Measurements from ENCODE around the gene HBP1. TPM values are rescaled to one million over a fixed set of nuclear protein-coding genes. Genes with fewer than 3 reads are reported as not detected.

HBP1 gene
- total RNA-seq, 4 donors from 2014 or later = 70.6 to 172 (median 143) TPM

DNA sequence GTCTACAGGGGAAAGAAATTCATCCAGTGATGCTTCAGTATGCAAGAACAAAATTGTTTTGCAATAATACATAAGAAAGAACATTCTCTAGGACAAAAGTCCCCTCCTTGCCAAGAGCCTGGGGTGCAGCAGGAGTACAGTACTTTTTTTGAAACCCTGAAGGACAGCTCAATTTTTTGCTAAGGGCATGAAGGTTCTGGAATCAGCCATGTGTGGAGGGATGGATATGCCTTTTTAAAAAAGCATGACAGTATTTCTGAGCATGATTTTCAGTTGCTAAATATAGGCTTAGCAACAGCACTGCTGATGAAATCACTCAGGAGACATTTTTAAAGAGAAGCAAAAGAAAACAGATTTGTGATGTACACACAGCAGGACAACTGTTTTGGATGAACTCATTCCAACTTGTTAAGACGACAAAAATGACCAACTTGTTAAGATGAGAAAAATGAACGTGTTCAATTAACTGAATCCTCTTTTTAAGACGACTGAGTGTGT, 39.3 kb downstream of the HBP1 start:
- ATAC-seq (peak; percentile 67 to 79), DNase-seq (no peak)
- peaks cover 19 to 22% of the 10 kb centered on the region in 2 donors for H3K4me1 ChIP-seq
- TF ChIP-seq, protein P1, sequence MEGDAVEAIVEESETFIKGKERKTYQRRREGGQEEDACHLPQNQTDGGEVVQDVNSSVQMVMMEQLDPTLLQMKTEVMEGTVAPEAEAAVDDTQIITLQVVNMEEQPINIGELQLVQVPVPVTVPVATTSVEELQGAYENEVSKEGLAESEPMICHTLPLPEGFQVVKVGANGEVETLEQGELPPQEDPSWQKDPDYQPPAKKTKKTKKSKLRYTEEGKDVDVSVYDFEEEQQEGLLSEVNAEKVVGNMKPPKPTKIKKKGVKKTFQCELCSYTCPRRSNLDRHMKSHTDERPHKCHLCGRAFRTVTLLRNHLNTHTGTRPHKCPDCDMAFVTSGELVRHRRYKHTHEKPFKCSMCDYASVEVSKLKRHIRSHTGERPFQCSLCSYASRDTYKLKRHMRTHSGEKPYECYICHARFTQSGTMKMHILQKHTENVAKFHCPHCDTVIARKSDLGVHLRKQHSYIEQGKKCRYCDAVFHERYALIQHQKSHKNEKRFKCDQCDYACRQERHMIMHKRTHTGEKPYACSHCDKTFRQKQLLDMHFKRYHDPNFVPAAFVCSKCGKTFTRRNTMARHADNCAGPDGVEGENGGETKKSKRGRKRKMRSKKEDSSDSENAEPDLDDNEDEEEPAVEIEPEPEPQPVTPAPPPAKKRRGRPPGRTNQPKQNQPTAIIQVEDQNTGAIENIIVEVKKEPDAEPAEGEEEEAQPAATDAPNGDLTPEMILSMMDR (IDR thresholded peaks at IDR 0.05 in 4 of 5, conservative IDR thresholded peaks at IDR 0.05 in 1 of 5) = no peak
- TF ChIP-seq POLR2A (IDR thresholded peaks at IDR 0.05) = no peak
- in situ Hi-C loops (cut with MboI; ENCODE audit: low sequenced_read_pairs in 4 of 4) (loop anchor here in 1 of 4 donors (25.0 kb wide), 1 partner anchor 504 kb away; no protein-coding TSS in a partner anchor), intact Hi-C loops (cut with DNase I; ENCODE audit: low total_unique reads) (loop anchor here (5.0 to 10.0 kb wide), 2 partner anchors 69 to 357 kb away; partner anchors contain the start of genes COG5 and DUS4L)
- H3K27me3 ChIP-seq = no peaks in the 10 kb centered on the region
- no peak overlapping the region for H3K4me3 ChIP-seq
- H3K9me3 ChIP-seq = no peaks in the 10 kb centered on the region
- H3K27ac ChIP-seq = peak overlapping the region; percentile 72 to 78 (median 78)
- peaks cover 0 to 32% of the 10 kb centered on the region in 2 donors for H3K36me3 ChIP-seq

DNA sequence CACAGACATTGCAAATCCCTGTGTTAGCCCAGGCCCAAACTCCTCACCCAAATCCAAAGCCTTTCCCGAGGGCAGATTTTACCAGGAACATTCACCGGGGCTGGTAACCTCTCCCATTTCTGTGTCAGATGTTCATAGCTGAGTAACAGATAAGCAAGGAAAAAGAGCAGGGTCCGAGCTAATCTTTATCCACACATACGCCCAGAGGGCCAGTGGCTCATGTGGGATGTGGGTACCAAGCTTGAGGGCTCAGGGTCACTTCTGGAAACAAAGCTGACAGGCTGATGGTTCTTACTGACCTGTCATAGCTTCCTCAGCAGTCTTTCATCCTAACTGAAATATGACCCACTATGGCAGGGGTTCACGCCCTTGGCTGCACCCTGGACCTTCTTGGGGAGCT, 39.8 kb downstream of the HBP1 start:
- ATAC-seq (peak in 1 of 2 donors; percentile 15), DNase-seq (no peak)
- no peak overlapping the region for H3K4me3 ChIP-seq
- no peaks in the 10 kb centered on the region for H3K27me3 ChIP-seq
- H3K27ac ChIP-seq = peak overlapping the region; percentile 72 to 78 (median 78)
- TF ChIP-seq POLR2A (IDR thresholded peaks at IDR 0.05) = no peak
- TF ChIP-seq, protein P1 (IDR thresholded peaks at IDR 0.05 in 4 of 5, conservative IDR thresholded peaks at IDR 0.05 in 1 of 5) = no peak
- no peaks in the 10 kb centered on the region for H3K9me3 ChIP-seq
- peaks cover 19 to 22% of the 10 kb centered on the region in 2 donors for H3K4me1 ChIP-seq
- peaks cover 0 to 27% of the 10 kb centered on the region in 2 donors for H3K36me3 ChIP-seq
- in situ Hi-C loops (cut with MboI; ENCODE audit: low sequenced_read_pairs in 4 of 4) = loop anchor here in 1 of 4 donors (25.0 kb wide), 1 partner anchor 504 kb away; no protein-coding TSS in a partner anchor
- intact Hi-C loops (cut with DNase I; ENCODE audit: low total_unique reads) = loop anchor here (5.0 to 10.0 kb wide), 2 partner anchors 69 to 356 kb away; partner anchors contain the start of genes COG5 and DUS4L

DNA sequence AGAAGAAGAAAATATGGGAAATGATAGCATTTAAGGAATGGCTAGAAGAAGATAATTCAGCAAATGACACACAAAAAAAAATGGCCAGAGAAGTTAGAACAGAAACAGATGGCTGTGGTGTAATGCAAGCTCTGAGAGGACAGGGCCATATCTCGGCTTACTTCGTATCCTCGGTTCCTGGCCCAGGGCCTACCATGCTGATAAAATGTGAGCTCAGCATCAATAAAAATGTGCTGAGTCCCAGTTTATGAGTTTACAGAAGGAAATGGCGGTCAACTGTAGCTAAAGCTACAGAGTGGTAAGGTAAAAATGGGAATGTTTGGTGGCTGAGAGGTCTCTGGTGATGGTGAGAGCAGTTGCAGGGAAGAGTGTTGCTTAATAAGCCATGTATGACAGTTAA, 40.8 kb downstream of the HBP1 start:
- ATAC-seq (no peak), DNase-seq (no peak)
- H3K36me3 ChIP-seq = peaks cover 0 to 17% of the 10 kb centered on the region in 2 donors
- H3K4me1 ChIP-seq = peaks cover 19 to 22% of the 10 kb centered on the region in 2 donors
- peak overlapping the region in 3 of 4 donors; percentile 78 for H3K27ac ChIP-seq
- TF ChIP-seq POLR2A (IDR thresholded peaks at IDR 0.05) = no peak
- TF ChIP-seq, protein P1 (IDR thresholded peaks at IDR 0.05 in 4 of 5, conservative IDR thresholded peaks at IDR 0.05 in 1 of 5) = no peak
- intact Hi-C loops (cut with DNase I; ENCODE audit: low total_unique reads) (loop anchor here (5.0 to 10.0 kb wide), 2 partner anchors 68 to 355 kb away; partner anchors contain the start of genes COG5 and DUS4L), in situ Hi-C loops (cut with MboI; ENCODE audit: low sequenced_read_pairs in 4 of 4) (loop anchor here in 1 of 4 donors (25.0 kb wide), 1 partner anchor 503 kb away; no protein-coding TSS in a partner anchor)
- H3K9me3 ChIP-seq = no peaks in the 10 kb centered on the region
- no peak overlapping the region for H3K4me3 ChIP-seq
- H3K27me3 ChIP-seq = no peaks in the 10 kb centered on the region

DNA sequence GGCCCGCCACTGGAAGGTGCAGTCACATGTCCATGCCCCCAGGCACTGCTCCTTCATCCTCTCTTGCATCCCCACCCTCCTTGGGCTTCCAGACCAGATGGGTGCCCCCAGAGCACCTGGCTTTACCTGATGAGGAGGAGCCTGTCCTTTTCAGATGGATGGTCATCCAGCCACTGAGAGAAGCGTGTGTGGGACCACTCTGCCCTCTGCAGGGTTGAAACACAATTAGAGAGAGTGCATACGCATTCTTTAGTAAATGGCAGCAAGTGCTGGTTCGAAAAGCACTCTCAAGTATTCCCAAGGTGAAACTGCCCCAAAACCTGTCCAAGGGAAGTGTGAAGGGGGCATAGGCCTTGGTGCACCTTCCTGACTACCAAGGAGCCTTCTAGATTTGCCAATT, 41.6 kb downstream of the HBP1 start:
- H3K27me3 ChIP-seq = no peaks in the 10 kb centered on the region
- intact Hi-C loops (cut with DNase I; ENCODE audit: low total_unique reads) = no loop called here
- H3K9me3 ChIP-seq = no peaks in the 10 kb centered on the region
- ATAC-seq (no peak), DNase-seq (no peak)
- H3K4me3 ChIP-seq = no peak overlapping the region
- peaks cover 0 to 9% of the 10 kb centered on the region in 2 donors for H3K36me3 ChIP-seq
- in situ Hi-C loops (cut with MboI; ENCODE audit: low sequenced_read_pairs in 4 of 4) = loop anchor here in 1 of 4 donors (25.0 kb wide), 1 partner anchor 502 kb away; no protein-coding TSS in a partner anchor
- H3K27ac ChIP-seq = no peak overlapping the region
- TF ChIP-seq, protein P1 (IDR thresholded peaks at IDR 0.05 in 4 of 5, conservative IDR thresholded peaks at IDR 0.05 in 1 of 5) = no peak
- no peak for TF ChIP-seq POLR2A (IDR thresholded peaks at IDR 0.05)
- peaks cover 19 to 22% of the 10 kb centered on the region in 2 donors for H3K4me1 ChIP-seq
